Fibroblast of pulmonary artery (primary cell): ENCODE measurements around the gene STRN4.

ENCODE experiments used
- DNase-seq: peaks from one replicate; pipeline ENCODE4 v3.0.0-alpha.2; 2010; ENCODE audit warnings: low read depth
- H3K4me3 ChIP-seq: replicated peaks from 2 replicates; pipeline ENCODE4 v1.5.1; 2011; ENCODE audit warnings: low read depth, mild to moderate bottlenecking, control low read depth, low read length, moderate library complexity
- CTCF ChIP-seq: IDR thresholded peaks from 2 replicates; pipeline ENCODE4 v1.5.1; 2011; ENCODE audit warnings: mild to moderate bottlenecking, control low read depth, low read length, inconsistent platforms; ENCODE audit errors: missing control alignments

Gene STRN4

DNA sequence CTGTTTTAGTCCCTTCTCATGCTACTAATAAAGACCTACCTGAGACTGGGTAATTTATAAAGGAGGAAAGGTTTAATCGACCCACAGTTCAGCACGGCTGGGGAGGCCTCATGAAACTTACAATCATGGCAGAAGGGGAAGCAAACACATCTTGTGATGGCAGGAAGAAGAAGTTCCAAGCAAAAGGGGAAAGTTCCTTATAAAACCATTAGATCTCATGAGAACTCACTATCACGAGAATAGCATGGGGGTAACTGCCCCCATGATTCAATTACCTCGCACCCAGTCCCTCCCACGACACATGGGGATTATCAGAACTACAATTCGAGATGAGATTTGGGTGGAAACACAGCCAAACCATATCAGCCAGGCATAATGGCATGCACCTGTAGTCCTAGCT lies 13.0 kb upstream of the STRN4 start:
- DNase-seq: no peak
- TF ChIP-seq CTCF: no peak
- H3K4me3 ChIP-seq: no peak overlapping the region

DNA sequence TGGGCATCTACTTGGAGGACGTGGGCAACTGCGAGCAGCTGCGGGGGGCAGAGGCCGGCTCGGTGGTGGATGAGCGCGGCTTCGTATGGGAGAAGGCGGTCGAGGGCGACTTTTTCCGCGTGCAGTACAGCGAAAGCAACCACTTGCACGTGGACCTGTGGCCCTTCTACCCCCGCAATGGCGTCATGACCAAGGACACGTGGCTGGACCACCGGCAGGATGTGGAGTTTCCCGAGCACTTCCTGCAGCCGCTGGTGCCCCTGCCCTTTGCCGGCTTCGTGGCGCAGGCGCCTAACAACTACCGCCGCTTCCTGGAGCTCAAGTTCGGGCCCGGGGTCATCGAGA lies 10.3 kb upstream of the STRN4 start:
- TF ChIP-seq CTCF: no peak

DNA sequence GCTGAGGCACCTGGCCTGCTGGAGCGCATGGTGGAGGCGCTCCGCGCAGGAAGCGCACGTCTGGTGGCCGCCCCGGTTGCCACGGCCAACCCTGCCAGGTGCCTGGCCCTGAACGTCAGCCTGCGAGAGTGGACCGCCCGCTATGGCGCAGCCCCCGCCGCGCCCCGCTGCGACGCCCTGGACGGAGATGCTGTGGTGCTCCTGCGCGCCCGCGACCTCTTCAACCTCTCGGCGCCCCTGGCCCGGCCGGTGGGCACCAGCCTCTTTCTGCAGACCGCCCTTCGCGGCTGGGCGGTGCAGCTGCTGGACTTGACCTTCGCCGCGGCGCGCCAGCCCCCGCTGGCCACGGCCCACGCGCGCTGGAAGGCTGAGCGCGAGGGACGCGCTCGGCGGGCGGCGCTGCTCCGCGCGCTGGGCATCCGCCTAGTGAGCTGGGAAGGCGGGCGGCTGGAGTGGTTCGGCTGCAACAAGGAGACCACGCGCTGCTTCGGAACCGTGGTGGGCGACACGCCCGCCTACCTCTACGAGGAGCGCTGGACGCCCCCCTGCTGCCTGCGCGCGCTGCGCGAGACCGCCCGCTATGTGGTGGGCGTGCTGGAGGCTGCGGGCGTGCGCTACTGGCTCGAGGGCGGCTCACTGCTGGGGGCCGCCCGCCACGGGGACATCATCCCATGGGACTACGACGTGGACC lies 9.7 kb upstream of the STRN4 start:
- no peak overlapping the region for H3K4me3 ChIP-seq
- no peak for DNase-seq
- no peak for TF ChIP-seq CTCF

More for the DNA sequence above, 10.3 kb upstream of the STRN4 start:
- no peak overlapping the region for H3K4me3 ChIP-seq
- DNase-seq: no peak

DNA sequence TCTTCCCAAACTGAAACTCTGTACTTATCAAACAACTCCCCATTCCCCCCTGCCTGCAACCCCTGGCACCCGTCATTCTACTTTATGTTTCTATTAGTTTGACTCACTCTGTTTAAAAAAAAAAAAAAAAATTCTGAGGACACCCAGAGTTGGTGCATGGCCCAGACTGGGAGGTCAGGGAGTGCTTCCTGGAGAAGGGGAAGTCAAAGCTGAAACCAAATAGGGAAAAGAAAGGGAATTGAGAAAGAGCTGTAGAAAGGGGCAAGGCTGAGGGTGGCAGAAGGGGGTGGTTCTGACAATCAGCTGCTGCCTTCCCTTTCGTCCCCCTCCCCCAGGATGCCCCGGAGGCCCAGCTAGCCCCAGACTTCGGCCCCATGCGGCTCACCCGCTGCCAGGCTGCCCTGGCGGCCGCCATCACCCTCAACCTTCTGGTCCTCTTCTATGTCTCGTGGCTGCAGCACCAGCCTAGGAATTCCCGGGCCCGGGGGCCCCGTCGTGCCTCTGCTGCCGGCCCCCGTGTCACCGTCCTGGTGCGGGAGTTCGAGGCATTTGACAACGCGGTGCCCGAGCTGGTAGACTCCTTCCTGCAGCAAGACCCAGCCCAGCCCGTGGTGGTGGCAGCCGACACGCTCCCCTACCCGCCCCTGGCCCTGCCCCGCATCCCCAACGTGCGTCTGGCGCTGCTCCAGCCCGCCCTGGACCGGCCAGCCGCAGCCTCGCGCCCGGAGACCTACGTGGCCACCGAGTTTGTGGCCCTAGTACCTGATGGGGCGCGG lies 9.0 kb upstream of the STRN4 start:
- H3K4me3 ChIP-seq: no peak overlapping the region
- TF ChIP-seq CTCF: no peak
- DNase-seq: peak; percentile 81

GRCh38 chr19:46753420-46754155 lies 7.3 kb upstream of the STRN4 start:
- TF ChIP-seq CTCF: peak; percentile 45
- no peak overlapping the region for H3K4me3 ChIP-seq
- no peak for DNase-seq

- DNase-seq: peak; percentile 79
- TF ChIP-seq CTCF: peak; percentile 90
- H3K4me3 ChIP-seq: no peak overlapping the region
Observed at GRCh38 chr19:46748325-46749109, 2.3 kb upstream of the STRN4 start.
